Measurements from ENCODE around the gene EFCAB11. TPM values are rescaled to one million over a fixed set of nuclear protein-coding genes. Genes with fewer than 3 reads are reported as not detected.

The EFCAB11 gene
- total and polyA plus RNA-seq, 8 donors: 1.3 to 5.8 (median 2.6) TPM

DNA sequence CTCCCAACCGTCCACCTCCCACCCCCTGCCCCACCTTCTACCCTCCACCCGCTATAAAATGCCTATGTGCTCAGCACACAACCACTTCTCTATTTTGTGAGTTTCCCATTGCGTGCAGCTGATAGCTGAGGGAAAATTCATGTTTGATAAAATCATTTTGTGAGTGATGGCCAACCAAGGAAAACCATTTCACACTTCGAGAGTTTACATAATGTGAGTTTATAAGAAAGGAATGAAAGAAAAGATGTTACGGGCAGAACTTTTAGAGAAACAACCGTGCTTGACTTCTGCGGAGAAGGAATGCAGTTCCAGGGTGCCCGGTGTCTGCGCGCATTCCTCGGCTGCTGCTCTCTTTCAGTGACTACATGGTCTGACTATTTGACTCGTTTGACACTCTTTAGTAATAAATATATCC, 140.9 kb downstream of the EFCAB11 start:
- TF ChIP-seq, protein P1, sequence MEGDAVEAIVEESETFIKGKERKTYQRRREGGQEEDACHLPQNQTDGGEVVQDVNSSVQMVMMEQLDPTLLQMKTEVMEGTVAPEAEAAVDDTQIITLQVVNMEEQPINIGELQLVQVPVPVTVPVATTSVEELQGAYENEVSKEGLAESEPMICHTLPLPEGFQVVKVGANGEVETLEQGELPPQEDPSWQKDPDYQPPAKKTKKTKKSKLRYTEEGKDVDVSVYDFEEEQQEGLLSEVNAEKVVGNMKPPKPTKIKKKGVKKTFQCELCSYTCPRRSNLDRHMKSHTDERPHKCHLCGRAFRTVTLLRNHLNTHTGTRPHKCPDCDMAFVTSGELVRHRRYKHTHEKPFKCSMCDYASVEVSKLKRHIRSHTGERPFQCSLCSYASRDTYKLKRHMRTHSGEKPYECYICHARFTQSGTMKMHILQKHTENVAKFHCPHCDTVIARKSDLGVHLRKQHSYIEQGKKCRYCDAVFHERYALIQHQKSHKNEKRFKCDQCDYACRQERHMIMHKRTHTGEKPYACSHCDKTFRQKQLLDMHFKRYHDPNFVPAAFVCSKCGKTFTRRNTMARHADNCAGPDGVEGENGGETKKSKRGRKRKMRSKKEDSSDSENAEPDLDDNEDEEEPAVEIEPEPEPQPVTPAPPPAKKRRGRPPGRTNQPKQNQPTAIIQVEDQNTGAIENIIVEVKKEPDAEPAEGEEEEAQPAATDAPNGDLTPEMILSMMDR (IDR thresholded peaks at IDR 0.05): no peak
- FAIRE-seq (no peak), DNase-seq (no peak), ATAC-seq (no peak)
- H3K27ac ChIP-seq: no peak overlapping the region
- no peak overlapping the region for H3K4me3 ChIP-seq
- H3K4me1 ChIP-seq: no peaks in the 10 kb centered on the region
- intact Hi-C loops (cut with DNase I): no loop called here
- H3K9me3 ChIP-seq: no peaks in the 10 kb centered on the region
- 66 to 71% methylated on average over 12 of the region's 12 CpGs for WGBS, 2 donors
- no peaks in the 10 kb centered on the region for H3K36me3 ChIP-seq
- H3K27me3 ChIP-seq: no peaks in the 10 kb centered on the region

DNA sequence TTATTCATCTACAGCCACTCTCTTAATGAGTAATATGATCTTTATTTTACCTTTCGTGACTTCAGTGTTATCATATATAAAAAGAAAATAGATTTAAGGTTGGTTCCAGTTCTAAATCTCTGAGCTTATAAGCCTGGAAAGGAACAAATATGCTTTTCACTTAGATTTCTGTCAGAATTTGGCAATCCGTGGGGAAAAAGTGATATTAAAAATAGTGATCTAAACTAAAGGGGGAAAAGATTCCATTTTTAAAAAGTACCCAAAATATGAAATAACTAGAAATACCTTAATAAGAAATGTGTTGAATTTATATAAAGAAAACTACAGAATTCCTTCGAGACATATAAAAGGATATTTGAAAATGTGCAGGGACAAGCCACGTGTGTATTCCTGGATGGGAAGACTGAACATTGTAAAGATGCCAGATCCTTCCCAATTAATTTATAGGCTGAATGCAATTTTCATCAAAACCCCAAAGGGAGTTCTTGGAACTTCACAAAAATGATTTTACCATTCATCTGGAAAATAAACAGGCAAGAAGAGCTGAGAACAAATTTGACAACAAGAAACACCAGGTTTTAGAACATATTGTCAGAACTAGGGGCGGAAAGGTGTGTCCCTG, 142.5 kb downstream of the EFCAB11 start:
- no peaks in the 10 kb centered on the region for H3K9me3 ChIP-seq
- H3K4me1 ChIP-seq: no peaks in the 10 kb centered on the region
- ATAC-seq (no peak), FAIRE-seq (no peak), DNase-seq (no peak)
- no peak overlapping the region for H3K4me3 ChIP-seq
- H3K36me3 ChIP-seq: no peaks in the 10 kb centered on the region
- H3K27ac ChIP-seq: no peak overlapping the region
- TF ChIP-seq, protein P1 (IDR thresholded peaks at IDR 0.05): no peak
- H3K27me3 ChIP-seq: no peaks in the 10 kb centered on the region
- 79 to 88% methylated on average over 5 of the region's 5 CpGs for WGBS, 2 donors
- intact Hi-C loops (cut with DNase I): no loop called here

DNA sequence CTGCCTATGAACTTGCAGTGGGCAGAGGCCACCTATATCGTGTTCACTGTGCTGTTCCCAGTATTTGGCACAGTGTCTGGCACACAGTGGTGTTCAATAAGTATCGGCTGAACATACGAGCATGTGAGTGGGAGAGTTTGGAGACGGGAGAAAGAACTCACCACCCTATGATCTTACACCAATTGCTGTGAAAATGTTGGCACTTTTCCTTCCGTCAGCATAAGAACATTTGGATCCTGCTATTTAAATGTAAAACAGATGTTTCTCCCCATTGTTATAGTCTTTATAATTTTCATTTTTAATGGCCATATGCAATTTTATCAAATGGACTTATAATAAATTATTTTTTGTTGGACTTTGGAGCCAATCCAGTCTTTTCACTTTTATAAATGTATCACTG, 144.4 kb downstream of the EFCAB11 start:
- WGBS, 2 donors: 87 to 97% methylated on average over 5 of the region's 5 CpGs
- Histone ChIP-seq H3K9me3 (no peaks in the 10 kb centered on the region), H3K27me3 (no peaks in the 10 kb centered on the region), H3K36me3 (no peaks in the 10 kb centered on the region), H3K4me1 (no peaks in the 10 kb centered on the region), H3K4me3 (no peak overlapping the region), H3K27ac (no peak overlapping the region)
- no peak for DNase-seq
- ATAC-seq: no peak
- TF ChIP-seq, protein P1 (IDR thresholded peaks at IDR 0.05): no peak
- FAIRE-seq: no peak
- intact Hi-C loops (cut with DNase I): no loop called here

DNA sequence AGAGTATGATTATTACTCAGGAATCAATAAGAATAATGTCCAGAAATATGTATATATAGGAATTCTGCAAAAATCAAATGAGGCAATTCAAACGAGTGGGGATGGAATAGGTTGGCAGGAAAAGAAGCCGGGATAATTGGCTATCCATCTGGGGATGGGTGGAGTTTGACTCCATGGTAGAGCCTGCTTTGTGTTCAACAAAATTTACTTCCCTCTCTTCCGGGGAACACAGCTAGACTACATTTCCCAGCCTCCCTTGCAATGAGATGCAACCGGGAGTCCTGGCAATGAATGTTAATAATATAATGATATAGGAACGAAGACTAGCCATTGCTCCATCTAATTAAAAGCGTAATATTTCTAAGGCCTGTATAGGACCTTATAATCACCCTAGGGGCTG, 146.6 kb downstream of the EFCAB11 start:
- Histone ChIP-seq H3K36me3 (no peaks in the 10 kb centered on the region), H3K4me1 (no peaks in the 10 kb centered on the region), H3K27me3 (no peaks in the 10 kb centered on the region), H3K9me3 (no peaks in the 10 kb centered on the region), H3K4me3 (no peak overlapping the region), H3K27ac (no peak overlapping the region)
- ATAC-seq (no peak), FAIRE-seq (no peak), DNase-seq (no peak)
- WGBS, 2 donors: 85 to 87% methylated on average over 6 of the region's 6 CpGs
- intact Hi-C loops (cut with DNase I): no loop called here
- TF ChIP-seq, protein P1 (IDR thresholded peaks at IDR 0.05): no peak

DNA sequence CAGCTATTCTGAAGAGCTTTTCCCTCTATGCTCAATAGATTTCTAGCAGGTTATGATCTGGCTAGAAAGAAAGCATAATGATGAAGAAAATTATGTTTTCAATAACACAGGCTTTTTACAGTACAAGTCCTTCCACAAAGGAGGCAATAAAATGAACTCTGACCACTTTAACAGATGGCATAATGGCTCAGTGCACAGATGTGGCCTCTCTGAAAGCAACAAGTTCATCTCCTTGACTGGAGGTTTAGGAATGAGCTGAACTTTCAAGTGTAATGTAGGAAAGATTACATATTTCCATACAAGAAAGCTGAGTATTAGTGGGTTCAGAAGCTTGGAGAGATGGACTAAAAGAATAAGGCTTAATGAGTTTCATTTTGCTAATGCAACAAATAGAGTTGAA, 147.4 kb downstream of the EFCAB11 start:
- no peak overlapping the region for H3K27ac ChIP-seq
- FAIRE-seq (no peak), ATAC-seq (no peak), DNase-seq (no peak)
- H3K36me3 ChIP-seq: no peaks in the 10 kb centered on the region
- TF ChIP-seq, protein P1 (IDR thresholded peaks at IDR 0.05): no peak
- no peaks in the 10 kb centered on the region for H3K4me1 ChIP-seq
- intact Hi-C loops (cut with DNase I): no loop called here
- H3K27me3 ChIP-seq: no peaks in the 10 kb centered on the region
- H3K4me3 ChIP-seq: no peak overlapping the region
- no peaks in the 10 kb centered on the region for H3K9me3 ChIP-seq

Measured in pancreas (tissue), 10 donors.